ENCODE results near the gene CRMP1. TPM values are rescaled to one million over a fixed set of nuclear protein-coding genes. Genes with fewer than 3 reads are reported as not detected.

Gene CRMP1
- polyA plus RNA-seq (2012; ENCODE audit: insufficient read depth, insufficient read length): 0.39 TPM

- no peak within 1 kb of the TSS for H3K4me3 ChIP-seq (ENCODE audit: low read length)
- DNase-seq (ENCODE audit: low read depth, low spot score): no peak
Measured at GRCh38 chr4:5893004-5893580, at the start of gene CRMP1. CRMP1 (minus strand) TSS chr4:5893086; CDS start chr4:5892969, 117 bp downstream.

- no peak for DNase-seq (ENCODE audit: low read depth, low spot score)
- no peak overlapping the region for H3K4me3 ChIP-seq (ENCODE audit: low read length)
Measured at GRCh38 chr4:5941601-5942000, 48.7 kb upstream of the CRMP1 start.

DNA sequence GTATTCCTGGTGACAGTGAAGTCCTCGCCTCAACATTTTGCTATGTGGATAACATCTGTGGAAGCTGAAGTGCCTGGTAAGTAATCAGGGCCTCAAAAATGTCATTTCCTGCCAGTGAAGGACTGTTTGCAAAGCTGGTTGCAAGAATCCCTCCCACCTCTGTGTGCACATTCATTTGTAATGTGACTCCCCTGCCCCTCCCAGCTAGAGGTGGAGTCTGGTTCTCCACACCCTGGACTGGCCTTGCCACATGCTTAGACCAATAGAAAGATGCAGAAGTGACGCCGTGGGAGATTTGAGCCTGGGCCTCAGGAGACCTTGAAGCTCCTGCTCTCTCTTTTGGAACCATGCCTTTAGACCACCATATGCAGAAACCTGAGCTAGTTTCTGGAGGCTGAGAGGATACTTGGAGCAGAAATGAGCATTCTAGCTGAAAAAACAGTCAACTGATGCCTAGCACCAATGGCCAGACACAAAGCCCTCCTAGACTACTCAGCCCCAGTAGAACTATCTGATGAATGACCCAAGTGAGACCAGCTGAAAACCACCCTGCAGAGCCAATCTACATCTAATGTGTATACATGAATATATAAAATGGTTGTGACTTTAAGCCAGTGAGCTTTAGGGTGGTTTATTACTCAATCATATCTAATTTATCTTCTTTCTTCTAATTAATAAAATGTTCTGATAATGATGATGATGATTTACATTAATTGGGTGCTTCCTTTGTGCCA, 47.8 kb upstream of the CRMP1 start:
- H3K4me3 ChIP-seq (ENCODE audit: low read length): no peak overlapping the region
- no peak for DNase-seq (ENCODE audit: low read depth, low spot score)

- no peak overlapping the region for H3K4me3 ChIP-seq (ENCODE audit: low read length)
- no peak for DNase-seq (ENCODE audit: low read depth, low spot score)
Measured at GRCh38 chr4:5933996-5934831, 41.3 kb upstream of the CRMP1 start.

- DNase-seq (ENCODE audit: low read depth, low spot score): no peak
- no peak overlapping the region for H3K4me3 ChIP-seq (ENCODE audit: low read length)
Measured at GRCh38 chr4:5933116-5933515, 40.2 kb upstream of the CRMP1 start.

DNA sequence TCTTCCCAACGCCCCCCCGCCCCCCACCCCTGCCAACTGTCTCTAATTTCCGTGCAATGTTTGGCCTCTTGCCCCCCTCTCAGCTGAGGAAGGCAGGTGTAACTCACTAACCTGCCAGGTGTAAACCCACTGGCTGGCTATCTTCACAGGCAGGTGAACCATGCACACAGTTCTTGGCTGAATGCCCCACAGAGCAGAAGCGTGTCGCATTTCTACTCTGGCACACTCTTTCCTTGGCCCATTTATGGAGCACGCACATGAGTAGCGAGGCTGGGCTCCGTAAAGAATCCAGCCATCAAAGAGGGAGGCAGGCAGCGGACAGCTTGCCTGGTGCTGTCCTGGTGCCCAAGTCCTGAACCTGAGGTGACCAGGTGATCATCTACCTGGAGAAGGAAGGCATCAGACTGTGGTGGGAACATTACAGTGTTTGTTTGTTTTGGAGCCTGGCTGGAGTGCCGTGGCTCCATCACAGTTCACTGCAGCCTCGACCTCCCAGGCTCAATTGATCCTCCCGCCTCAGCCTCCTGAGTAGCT, 39.2 kb upstream of the CRMP1 start:
- no peak for DNase-seq (ENCODE audit: low read depth, low spot score)
- H3K4me3 ChIP-seq (ENCODE audit: low read length): no peak overlapping the region

DNA sequence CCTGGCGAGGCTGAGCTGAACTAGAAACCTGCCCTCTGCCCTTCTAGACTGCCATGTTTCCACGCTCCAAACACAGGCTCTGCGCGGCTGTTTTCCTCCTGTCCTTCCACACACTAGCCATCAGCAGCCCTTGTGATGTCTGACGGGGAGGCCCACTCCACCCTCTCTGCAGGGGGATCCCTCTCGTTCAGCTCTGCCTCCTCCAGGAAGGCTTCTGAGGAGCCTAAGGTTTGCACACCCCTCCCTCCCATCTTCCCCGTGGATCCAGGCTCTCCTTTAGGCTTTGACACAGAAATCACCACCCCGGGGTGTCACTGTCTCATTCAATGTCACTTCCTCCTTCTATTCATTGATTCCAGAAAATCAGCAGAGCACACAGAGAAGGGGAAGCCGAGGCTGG, 38.6 kb upstream of the CRMP1 start:
- DNase-seq (ENCODE audit: low read depth, low spot score): no peak
- no peak overlapping the region for H3K4me3 ChIP-seq (ENCODE audit: low read length)

GRCh38 chr4:5930876-5931275, 38.0 kb upstream of the CRMP1 start:
- H3K4me3 ChIP-seq (ENCODE audit: low read length): no peak overlapping the region
- no peak for DNase-seq (ENCODE audit: low read depth, low spot score)

GRCh38 chr4:5930456-5930855, 37.6 kb upstream of the CRMP1 start:
- DNase-seq (ENCODE audit: low read depth, low spot score): no peak
- no peak overlapping the region for H3K4me3 ChIP-seq (ENCODE audit: low read length)

GRCh38 chr4:5928844-5929420, 36.0 kb upstream of the CRMP1 start:
- no peak for DNase-seq (ENCODE audit: low read depth, low spot score)
- H3K4me3 ChIP-seq (ENCODE audit: low read length): no peak overlapping the region

- H3K4me3 ChIP-seq (ENCODE audit: low read length): no peak overlapping the region
- no peak for DNase-seq (ENCODE audit: low read depth, low spot score)
Measured at GRCh38 chr4:5928274-5928673, 35.4 kb upstream of the CRMP1 start.

GRCh38 chr4:5927747-5928146, 34.9 kb upstream of the CRMP1 start:
- DNase-seq (ENCODE audit: low read depth, low spot score): no peak
- H3K4me3 ChIP-seq (ENCODE audit: low read length): no peak overlapping the region

DNA sequence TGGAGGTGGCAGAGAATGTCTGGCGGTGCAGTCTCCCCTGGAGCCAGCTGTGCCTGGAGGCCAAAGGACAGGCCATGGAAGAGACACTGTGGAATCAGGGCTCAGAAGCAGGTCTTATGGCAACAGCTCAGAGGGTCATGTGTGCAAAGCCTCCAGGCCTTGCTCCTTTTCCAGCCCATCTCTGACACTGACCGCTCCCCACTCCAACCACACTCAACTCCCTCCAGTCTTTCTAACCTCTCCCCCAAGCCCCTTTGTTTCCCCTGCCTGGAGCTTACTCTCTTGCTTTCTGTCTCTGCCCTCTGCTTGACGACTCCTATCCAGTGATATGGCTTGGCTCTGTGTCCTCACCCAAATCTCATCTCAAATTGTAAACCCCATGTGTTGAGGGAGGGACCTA, 34.2 kb upstream of the CRMP1 start:
- no peak for DNase-seq (ENCODE audit: low read depth, low spot score)
- no peak overlapping the region for H3K4me3 ChIP-seq (ENCODE audit: low read length)

DNA sequence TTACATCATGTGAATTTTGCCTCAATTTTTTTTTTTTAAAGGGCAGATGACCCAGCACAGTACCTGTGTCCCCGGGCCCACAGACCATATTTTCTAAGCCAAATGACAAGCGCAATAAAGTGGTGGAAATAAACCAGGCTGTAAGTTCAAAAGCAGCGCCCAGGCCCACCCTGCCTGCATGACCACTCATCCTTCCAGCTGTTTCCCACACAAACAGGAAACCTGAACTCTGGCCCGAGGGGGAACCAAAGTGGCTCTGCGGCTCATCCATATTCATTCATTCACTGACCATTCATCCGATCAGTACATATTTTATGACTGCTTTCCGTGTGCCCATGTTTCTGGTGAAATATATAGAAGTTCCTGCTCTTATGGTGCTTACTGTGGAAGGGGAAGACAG, 33.7 kb upstream of the CRMP1 start:
- no peak overlapping the region for H3K4me3 ChIP-seq (ENCODE audit: low read length)
- DNase-seq (ENCODE audit: low read depth, low spot score): no peak

GRCh38 chr4:5925419-5926200, 32.7 kb upstream of the CRMP1 start:
- no peak overlapping the region for H3K4me3 ChIP-seq (ENCODE audit: low read length)
- DNase-seq (ENCODE audit: low read depth, low spot score): no peak

DNA sequence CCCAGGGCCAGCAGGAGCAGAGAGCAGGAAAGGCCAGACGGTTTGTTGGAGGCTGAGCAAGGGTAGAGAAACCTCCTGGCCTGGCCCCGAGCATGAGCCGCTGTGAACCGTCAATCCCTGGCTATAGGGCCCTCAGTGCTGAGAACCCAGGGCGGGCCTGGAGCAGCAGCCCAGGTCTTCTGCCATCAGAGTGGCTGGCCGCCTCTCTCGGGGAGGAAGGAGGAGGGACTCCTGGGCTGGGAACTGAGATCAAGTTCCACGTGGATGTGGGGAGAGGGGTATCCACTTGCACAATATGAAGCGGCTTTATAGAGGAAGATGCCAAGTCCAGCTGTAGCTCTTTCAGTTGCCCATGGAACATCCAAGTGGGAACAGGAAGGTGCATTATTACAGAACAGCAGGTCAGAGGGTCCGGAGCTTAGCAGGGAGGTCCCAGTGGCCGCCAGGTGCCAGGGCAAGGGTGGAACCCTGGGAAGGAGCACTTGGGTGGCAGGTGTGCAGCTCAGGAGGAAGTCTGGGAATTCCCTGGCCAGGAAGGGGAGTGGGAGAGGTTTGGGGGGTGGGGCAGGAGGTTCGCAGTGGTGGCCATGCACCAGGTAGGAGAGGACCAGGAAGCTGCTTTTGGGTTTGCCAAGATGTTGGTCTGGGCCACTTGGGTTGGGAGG, 31.7 kb upstream of the CRMP1 start:
- no peak overlapping the region for H3K4me3 ChIP-seq (ENCODE audit: low read length)
- DNase-seq (ENCODE audit: low read depth, low spot score): no peak

DNA sequence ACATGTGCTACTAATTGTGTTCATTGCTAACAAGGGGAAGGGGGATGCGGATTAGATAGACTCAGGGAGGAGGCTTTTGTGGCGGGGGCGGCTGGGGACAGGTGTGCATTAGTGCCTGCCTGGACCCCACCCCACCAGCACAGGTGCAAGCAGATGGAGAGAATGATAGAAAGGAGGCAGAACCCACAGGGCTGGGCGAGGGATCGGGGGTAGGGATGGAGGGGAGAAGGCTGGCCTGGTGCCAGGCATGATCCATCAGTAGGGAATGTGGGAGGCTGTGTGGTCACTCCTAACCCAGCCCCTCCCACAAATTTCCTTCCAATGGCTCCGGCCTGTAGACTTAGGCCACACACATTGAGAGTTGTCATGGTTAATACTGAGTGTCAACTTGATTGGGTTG, 30.5 kb upstream of the CRMP1 start:
- H3K4me3 ChIP-seq (ENCODE audit: low read length): no peak overlapping the region
- no peak for DNase-seq (ENCODE audit: low read depth, low spot score)

GRCh38 chr4:5922556-5922955, 29.7 kb upstream of the CRMP1 start:
- H3K4me3 ChIP-seq (ENCODE audit: low read length): no peak overlapping the region
- DNase-seq (ENCODE audit: low read depth, low spot score): no peak
